Activated CD4-positive, alpha-beta T cell treated with anti-CD3 and anti-CD28 coated beads, Interleukin-2, amount 50 U/mL, for 24 hours (primary cell): ENCODE measurements around the gene TMEM138.

Experiments used
- DNase-seq, 2 donors: peaks; one replicate each; pipeline ENCODE4 v3.0.0-alpha.2; 2020; ENCODE audit warnings: low read depth in 1 of 2, low spot score in 1 of 2

Gene TMEM138

DNA sequence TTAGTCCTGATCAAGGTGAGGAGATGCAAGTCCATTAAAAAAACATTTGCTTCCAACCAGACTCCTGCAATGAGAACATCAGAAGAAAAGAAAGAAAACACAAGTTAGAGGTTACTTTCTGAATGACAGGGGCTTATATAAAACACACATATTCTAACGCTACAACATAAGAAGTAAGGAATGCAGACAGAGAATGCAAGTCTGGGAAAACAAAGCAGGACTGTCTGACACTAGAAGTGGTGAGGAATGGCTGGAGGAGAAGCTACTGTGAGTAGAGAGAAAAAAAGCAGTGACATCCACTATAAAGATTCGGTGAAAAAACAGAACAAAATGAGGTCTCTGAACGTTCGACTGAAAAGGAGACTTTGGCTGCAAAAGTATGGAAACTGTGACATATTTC, 42.5 kb downstream of the TMEM138 start:
- no peak for DNase-seq

DNA sequence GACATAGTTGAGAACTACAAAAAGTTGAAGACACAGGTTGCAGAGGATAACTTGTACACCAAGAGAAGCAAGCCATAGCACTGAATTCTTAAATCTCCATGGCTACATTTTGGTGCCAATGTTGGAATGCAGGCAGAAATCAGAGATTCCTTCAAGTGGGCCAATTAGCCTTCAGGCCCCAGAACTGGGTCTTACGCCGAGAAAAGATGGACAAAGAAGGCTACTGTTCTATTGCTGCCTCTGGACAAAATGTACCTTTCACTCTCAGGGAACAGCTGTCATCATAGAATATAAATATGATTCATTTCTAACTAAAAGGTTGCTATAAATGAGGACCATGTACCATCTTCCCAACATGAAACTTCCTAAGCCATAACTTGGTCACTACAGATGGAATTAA, 43.9 kb downstream of the TMEM138 start:
- DNase-seq = no peak

DNA sequence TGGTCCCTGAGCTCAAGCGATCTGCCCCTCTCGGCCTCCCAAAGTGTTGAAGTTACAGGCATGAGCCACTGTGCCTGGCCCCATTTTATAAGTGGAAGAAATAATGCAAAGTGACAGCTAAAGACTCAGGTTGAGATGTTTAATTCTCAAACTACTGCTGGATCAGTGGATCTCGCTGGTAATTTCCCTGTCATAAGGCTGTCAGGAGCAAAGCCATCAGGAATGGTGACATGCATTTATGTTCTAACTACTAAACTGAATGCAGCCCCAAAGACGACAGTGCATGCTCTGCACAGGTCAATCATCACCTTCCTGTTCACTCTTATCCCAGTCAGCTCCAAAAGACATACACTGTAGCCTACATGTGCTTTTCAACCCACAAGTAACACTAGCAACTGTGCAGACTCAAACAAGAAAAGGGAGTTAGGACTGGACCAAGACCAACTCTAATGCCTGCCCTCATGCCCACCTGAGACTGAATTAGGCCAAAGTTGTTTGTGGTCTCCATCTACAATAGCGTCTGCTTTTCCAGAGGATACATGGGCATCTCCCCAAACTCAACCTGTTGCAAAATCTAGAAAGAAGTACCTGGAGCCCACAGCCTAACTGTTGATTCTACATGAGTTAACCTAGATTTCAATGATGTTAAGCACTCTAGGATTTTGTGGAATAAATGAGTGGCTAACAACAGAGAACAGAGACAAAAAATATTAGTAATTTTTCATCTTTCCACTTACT, 45.0 kb downstream of the TMEM138 start:
- no peak for DNase-seq

DNA sequence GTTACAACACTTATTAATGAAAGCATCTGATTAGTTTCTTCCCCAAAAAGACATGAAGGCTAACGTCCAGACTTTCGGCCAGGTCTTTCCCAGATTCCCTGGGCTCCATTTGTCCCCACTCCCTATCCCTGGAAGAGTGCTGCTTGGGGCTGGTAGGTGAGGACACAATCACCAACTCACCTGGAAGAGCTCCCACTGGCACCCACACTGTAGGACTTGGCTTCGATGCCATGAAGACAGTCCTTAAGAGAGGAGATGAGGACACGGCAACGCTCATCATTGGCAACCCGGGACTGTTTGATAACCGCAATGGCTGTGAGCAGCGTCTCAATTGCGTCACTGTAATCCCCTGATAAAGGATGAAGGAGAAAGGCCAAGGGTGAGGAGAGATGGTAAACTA, 49.4 kb downstream of the TMEM138 start:
- DNase-seq = no peak

DNA sequence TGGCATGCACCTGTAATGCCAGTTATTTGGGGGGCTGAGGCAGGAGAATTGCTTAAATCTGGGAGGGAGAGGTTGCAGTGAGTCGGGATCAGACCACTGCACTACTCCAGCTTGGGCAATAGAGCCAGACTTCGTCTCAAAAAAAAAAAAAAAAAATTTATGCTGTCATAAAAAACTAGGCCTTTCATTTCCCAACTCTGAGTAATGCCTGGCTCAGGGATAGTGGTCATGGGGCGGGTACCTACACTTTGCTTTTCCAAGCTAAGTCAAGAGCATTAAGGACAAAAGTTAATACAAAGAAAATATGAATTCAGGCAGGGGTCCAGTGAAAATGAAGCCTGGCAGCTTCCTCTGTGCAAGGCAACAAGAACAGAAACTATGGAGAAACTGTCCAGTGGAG, 51.3 kb downstream of the TMEM138 start:
- no peak for DNase-seq

DNA sequence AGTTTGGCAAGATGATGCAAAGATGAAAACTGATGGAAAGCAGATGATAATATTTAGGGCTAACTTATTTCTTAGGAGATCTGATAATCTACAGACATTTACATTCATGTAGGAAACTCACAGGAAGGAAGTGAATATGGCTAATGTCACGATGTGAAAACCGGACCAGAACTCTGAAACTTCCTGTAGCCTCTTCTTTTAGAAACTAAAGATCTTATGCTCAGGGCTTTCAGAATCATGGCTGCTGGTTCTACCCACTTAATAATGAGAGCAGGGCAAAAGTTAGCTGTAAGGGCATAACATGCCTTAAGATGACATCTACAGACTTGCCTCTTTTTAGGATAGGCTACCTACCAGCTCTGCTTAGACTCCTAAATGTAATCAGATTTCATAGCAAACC, 52.4 kb downstream of the TMEM138 start:
- DNase-seq = no peak

DNA sequence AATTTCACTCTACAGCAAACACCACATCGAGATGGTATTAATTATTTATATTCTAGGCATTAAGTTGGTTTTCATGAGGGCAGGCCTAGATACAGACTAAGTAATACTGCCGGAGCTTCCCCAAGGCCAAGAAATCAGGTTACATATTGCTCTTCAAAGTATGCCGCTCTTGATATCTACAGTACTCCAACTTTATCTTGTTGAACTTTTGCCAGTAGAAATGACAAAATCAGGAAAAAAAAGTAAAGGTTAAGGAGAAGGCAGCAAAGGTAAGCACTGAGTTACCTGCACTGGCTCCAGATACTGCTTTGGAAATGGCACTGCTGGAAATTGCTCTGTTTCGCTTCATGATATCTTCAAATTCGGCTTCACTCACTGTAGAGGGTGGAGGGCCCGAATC, 53.2 kb downstream of the TMEM138 start:
- DNase-seq = no peak

DNA sequence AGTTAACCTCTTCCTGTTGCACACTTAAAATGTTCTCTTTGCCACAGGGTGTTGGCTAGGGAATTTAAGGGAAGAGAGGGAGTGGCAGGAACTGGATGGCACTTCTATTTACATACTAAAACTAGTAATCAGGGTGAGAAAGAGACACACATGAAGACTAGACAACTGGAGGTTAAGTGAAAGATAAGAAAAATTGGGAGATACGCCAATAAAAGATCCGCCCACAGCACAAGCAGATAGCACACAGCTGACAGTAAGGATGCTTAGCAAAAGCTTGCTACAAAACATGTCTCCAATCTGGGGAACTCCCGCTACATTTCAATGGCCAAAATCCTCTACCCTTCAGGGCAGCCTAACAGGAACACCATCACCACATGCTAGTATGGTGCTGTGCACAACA, 54.8 kb downstream of the TMEM138 start:
- DNase-seq = no peak

DNA sequence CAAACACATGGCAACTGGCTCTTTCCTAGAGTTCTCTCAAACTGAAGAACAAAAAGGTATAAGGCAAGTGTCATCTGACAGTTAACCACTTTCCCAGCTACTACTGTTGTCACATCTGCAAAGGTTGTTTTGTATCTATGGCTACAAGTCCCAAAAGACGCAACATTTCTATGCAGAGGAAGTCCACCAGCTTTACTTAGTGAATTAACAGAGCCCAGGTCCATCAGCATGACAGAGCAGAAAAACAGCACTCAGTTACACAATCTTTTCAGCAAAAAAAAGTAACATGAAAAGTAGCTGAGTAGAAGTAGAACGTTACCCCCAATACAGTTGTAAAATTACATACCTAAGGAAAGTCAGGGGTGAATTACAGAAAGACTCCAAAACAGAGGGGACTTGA, 55.5 kb downstream of the TMEM138 start:
- DNase-seq = no peak

DNA sequence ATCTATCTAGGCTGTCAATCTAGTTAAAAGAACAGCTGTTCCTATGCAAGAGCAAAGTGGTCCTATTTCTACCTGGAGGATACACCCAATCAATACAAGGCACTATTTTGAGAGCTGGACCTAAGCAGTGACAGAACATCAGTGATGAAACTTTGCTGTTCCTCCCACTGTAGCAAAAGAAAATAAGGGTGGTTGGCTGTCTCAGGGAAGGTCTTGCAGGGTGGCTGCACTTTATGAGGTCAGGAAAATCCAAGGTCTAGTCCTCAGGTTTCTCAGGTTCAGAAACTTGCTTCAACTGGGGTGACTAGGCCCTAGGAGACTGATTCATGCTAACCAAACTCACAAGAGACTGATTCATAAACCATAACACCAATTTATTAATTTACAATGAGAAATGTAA, 56.0 kb downstream of the TMEM138 start:
- DNase-seq = no peak
